GM21529 (cell line): ENCODE data around the gene SLC22A3.
"Not testable (repeated sequence)": the region's sequence is repeated elsewhere in the genome, so short reads cannot be mapped to it uniquely, and the experiment has no call there.

Experiments
- ATAC-seq: cut with Tn5 transposase; IDR thresholded peaks from one replicate; pipeline ENCODE4 v1.9.1; 2021; ENCODE audit not compliant: unreplicated experiment

Gene SLC22A3

GRCh38 chr6:160438481-160438880, 90.3 kb downstream of the SLC22A3 start:
- no peak for ATAC-seq

- no peak for ATAC-seq
These were observed 91.6 kb downstream of the SLC22A3 start for GRCh38 chr6:160439751-160440150.

GRCh38 chr6:160442151-160442550, 94.0 kb downstream of the SLC22A3 start:
- no peak for ATAC-seq

- ATAC-seq = no peak
These were observed 97.0 kb downstream of the SLC22A3 start for GRCh38 chr6:160445130-160445529.

GRCh38 chr6:160447350-160447749, 99.2 kb downstream of the SLC22A3 start:
- no peak for ATAC-seq

- ATAC-seq = not testable (repeated sequence)
These were observed 101.6 kb downstream of the SLC22A3 start for GRCh38 chr6:160449787-160450186.

GRCh38 chr6:160450849-160451248, 102.7 kb downstream of the SLC22A3 start:
- ATAC-seq = no peak

- ATAC-seq = no peak
These were observed 106.1 kb downstream of the SLC22A3 start for GRCh38 chr6:160454303-160454702.

- no peak for ATAC-seq
These were observed 106.9 kb downstream of the SLC22A3 start for GRCh38 chr6:160455081-160455480.

GRCh38 chr6:160455541-160456213, 107.5 kb downstream of the SLC22A3 start:
- peak; percentile 80 for ATAC-seq

- no peak for ATAC-seq
These were observed 108.0 kb downstream of the SLC22A3 start for GRCh38 chr6:160456214-160456546.

- ATAC-seq = no peak
These were observed 109.6 kb downstream of the SLC22A3 start for GRCh38 chr6:160457823-160458222.

GRCh38 chr6:160461641-160462040, 113.5 kb downstream of the SLC22A3 start:
- no peak for ATAC-seq

GRCh38 chr6:160462116-160462515, 113.9 kb downstream of the SLC22A3 start:
- peak; percentile 14 for ATAC-seq

- ATAC-seq = peak; percentile 97
These were observed 114.5 kb downstream of the SLC22A3 start for GRCh38 chr6:160462551-160463109.

GRCh38 chr6:160464744-160465143, 116.6 kb downstream of the SLC22A3 start:
- ATAC-seq = no peak

GRCh38 chr6:160467261-160467871, 119.2 kb downstream of the SLC22A3 start:
- ATAC-seq = not testable (repeated sequence)

GRCh38 chr6:160469153-160469552, 121.0 kb downstream of the SLC22A3 start:
- ATAC-seq = no peak

- not testable (repeated sequence) for ATAC-seq
These were observed 127.9 kb downstream of the SLC22A3 start for GRCh38 chr6:160476056-160476455.

- ATAC-seq = not testable (repeated sequence)
These were observed 128.9 kb downstream of the SLC22A3 start for GRCh38 chr6:160477072-160477471.

- ATAC-seq = no peak
These were observed 129.7 kb downstream of the SLC22A3 start for GRCh38 chr6:160477901-160478300.

- no peak for ATAC-seq
These were observed 138.9 kb downstream of the SLC22A3 start for GRCh38 chr6:160487116-160487515.
